Measurements from ENCODE around the gene RASL10B.

RASL10B gene

DNA sequence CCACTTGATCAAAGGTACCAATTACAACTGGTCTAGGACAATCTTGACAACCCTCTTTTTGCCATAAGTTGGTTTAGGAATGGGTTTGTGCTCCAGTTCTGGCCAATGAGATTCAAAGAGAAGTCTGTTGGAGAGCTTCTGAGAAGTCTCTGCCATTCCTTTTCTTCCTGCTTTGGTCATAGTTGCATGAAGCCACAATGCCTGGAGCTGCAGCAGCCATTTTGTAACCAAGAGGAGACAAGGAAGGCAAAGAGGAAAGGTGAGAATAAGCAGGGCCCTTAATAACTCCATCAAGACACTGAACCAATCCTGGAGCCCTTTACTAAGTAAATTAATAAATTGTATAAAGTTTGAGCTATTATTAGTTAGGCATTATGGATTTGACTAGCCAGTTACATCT, 25.8 kb downstream of the RASL10B start:
- no peak for TF ChIP-seq CTCF (IDR thresholded peaks at IDR 0.05; ENCODE audit: low read depth, low read length)
- no peak overlapping the region for H3K4me3 ChIP-seq (ENCODE audit: low read depth, low read length)

- H3K4me3 ChIP-seq (ENCODE audit: low read depth, low read length) = no peak within 1 kb of the TSS
- TF ChIP-seq CTCF (IDR thresholded peaks at IDR 0.05; ENCODE audit: low read depth, low read length) = no peak
Observed at GRCh38 chr17:35760587-35760986, 29.1 kb downstream of the RASL10B start, which contains the start of gene C17orf50. Gene C17orf50 (plus strand): TSS chr17:35760887. CDS start chr17:35760942, 55 bp downstream.

DNA sequence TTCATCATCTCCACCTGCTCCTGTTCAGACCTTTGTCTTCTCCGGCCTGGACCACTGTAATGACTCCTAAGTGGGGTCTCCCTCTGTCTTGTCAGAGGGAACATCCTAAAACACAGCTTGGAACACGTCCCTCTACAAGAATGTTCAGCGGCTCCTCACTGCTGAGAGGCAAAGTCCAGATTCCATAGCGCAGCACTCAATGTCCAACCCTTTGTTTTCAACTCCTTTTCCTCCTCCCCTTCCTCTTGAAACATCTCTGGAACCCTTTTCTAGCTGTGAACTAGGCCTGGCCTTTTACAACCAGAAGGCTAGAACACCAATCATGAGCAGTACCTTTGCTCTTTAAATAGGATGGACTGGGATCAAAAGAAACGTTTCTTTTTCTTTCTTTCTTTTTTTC, 30.2 kb downstream of the RASL10B start:
- H3K4me3 ChIP-seq (ENCODE audit: low read depth, low read length) = no peak overlapping the region
- TF ChIP-seq CTCF (IDR thresholded peaks at IDR 0.05; ENCODE audit: low read depth, low read length) = no peak

- TF ChIP-seq CTCF (IDR thresholded peaks at IDR 0.05; ENCODE audit: low read depth, low read length) = no peak
- H3K4me3 ChIP-seq (ENCODE audit: low read depth, low read length) = peak overlapping the region; percentile 46
Observed at GRCh38 chr17:35763767-35764122, 32.3 kb downstream of the RASL10B start.

DNA sequence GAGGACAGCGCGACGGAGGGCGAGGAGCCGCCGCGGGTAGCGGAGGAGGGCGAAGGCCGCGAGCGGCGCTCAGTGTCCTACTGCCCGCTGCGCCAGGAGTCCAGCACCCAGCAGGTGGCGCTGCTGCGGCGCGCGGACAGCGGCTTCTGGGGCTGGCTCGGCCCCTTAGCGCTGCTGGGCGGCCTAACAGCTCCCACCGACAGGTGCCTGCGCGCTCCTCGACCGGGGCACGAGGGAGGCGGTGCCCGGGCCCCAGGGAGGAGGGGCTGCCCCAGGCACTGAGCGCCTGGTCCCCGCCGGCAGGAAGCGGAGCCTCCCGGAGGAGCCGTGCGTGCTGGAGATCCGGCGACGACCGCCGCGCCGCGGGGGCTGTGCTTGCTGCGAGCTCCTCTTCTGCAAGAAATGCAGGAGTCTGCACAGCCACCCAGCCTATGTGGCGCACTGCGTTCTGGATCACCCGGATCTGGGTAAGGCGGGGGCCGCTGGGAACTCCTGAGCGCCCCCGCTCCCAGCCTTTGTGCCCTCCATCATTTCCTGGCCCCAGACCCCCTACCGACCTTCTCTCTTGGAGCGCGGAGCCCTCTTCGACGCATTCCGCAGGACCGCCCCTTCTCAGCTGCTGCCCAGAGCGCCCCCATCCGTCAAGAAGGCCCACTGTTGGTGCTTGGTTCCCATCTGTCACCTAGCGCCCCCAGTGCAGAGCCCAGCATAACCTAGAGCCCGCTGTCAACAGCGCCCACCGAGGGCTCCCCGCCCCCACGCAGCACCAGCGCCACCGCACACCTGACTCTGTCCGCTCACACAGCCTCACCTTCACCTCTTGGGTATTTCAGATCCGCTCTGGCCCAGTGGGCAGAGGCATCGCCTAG, 32.9 kb downstream of the RASL10B start:
- peak; percentile 86 for TF ChIP-seq CTCF (IDR thresholded peaks at IDR 0.05; ENCODE audit: low read depth, low read length)

GRCh38 chr17:35765086-35765710, 33.8 kb downstream of the RASL10B start:
- no peak overlapping the region for H3K4me3 ChIP-seq (ENCODE audit: low read depth, low read length)
- TF ChIP-seq CTCF (IDR thresholded peaks at IDR 0.05; ENCODE audit: low read depth, low read length) = no peak

More for the DNA sequence above, 32.9 kb downstream of the RASL10B start:
- H3K4me3 ChIP-seq (ENCODE audit: low read depth, low read length) = peak overlapping the region; percentile 46

Data from WI38 (cell line).